ENCODE measurements around the gene RPS6KL1. TPM values are rescaled to one million over a fixed set of nuclear protein-coding genes. Genes with fewer than 3 reads are reported as not detected.

RPS6KL1 gene
- total RNA-seq, 1 donor from 2014 or later = 6.4 TPM

GRCh38 chr14:74936151-74936550 lies 13.1 kb upstream of the RPS6KL1 start:
- no peak overlapping the region for H3K27ac Mint-ChIP-seq
- H3K27me3 ChIP-seq = no peaks in the 10 kb centered on the region
- H3K27me3 Mint-ChIP-seq (ENCODE audit: insufficient read depth, low read depth) = no peaks in the 10 kb centered on the region
- no peaks in the 10 kb centered on the region for H3K36me3 ChIP-seq
- H3F3A ChIP-seq (ENCODE audit: low read depth) = no peaks in the 10 kb centered on the region
- no peaks in the 10 kb centered on the region for H3K9me3 Mint-ChIP-seq
- no peak overlapping the region for H3K4me3 ChIP-seq
- H3K27ac ChIP-seq = no peak overlapping the region
- H3K4me2 ChIP-seq = no peak overlapping the region
- no peak overlapping the region for H2AFZ ChIP-seq (replicated peaks)
- H3K4me3 Mint-ChIP-seq = no peak overlapping the region
- H3K79me2 ChIP-seq (ENCODE audit: low read depth) = no peaks in the 10 kb centered on the region
- H3K9ac ChIP-seq = no peak overlapping the region
- H3K36me3 Mint-ChIP-seq = no peaks in the 10 kb centered on the region
- TF ChIP-seq EZH2 (IDR thresholded peaks at IDR 0.05) = no peak
- TF ChIP-seq, protein P1, sequence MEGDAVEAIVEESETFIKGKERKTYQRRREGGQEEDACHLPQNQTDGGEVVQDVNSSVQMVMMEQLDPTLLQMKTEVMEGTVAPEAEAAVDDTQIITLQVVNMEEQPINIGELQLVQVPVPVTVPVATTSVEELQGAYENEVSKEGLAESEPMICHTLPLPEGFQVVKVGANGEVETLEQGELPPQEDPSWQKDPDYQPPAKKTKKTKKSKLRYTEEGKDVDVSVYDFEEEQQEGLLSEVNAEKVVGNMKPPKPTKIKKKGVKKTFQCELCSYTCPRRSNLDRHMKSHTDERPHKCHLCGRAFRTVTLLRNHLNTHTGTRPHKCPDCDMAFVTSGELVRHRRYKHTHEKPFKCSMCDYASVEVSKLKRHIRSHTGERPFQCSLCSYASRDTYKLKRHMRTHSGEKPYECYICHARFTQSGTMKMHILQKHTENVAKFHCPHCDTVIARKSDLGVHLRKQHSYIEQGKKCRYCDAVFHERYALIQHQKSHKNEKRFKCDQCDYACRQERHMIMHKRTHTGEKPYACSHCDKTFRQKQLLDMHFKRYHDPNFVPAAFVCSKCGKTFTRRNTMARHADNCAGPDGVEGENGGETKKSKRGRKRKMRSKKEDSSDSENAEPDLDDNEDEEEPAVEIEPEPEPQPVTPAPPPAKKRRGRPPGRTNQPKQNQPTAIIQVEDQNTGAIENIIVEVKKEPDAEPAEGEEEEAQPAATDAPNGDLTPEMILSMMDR (IDR thresholded peaks at IDR 0.05) = no peak
- no peak for TF ChIP-seq EZH2phosphoT487 (IDR thresholded peaks at IDR 0.05)
- no peaks in the 10 kb centered on the region for H3K9me3 ChIP-seq (ENCODE audit: low read depth)
- no peaks in the 10 kb centered on the region for H3K4me1 ChIP-seq
- no peaks in the 10 kb centered on the region for H3K4me1 Mint-ChIP-seq
- no peaks in the 10 kb centered on the region for H4K20me1 ChIP-seq (ENCODE audit: low read depth)
- DNase-seq (ENCODE audit: low spot score) = no peak

DNA sequence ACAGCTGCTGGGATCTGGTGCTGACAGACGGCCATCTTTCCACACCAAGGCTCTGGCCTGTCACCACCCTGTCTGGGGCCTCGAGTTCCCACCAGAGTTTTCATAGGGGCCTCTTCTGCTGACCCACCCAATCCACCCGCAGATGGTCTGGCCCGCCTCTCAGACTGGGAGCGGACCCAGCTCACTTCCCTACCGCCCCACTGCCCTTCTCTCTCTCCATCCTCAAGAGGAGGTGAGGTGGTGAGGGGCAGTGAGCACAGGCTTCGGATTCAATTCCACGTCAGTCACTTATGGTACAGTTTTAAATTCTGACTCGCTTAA lies 12.3 kb upstream of the RPS6KL1 start:
- Histone ChIP-seq H3K9me3 (ENCODE audit: low read depth) (no peaks in the 10 kb centered on the region), H3K79me2 (ENCODE audit: low read depth) (no peaks in the 10 kb centered on the region), H3K4me3 (no peak overlapping the region), H3K36me3 (no peaks in the 10 kb centered on the region), H3K4me1 (no peaks in the 10 kb centered on the region), H3K4me2 (no peak overlapping the region), H3F3A (ENCODE audit: low read depth) (no peaks in the 10 kb centered on the region), H2AFZ (replicated peaks) (no peak overlapping the region), H3K9ac (no peak overlapping the region), H4K20me1 (ENCODE audit: low read depth) (no peaks in the 10 kb centered on the region), H3K27ac (no peak overlapping the region), H3K27me3 (no peaks in the 10 kb centered on the region)
- Mint-ChIP-seq H3K4me3 (no peak overlapping the region), H3K36me3 (no peaks in the 10 kb centered on the region), H3K27me3 (ENCODE audit: insufficient read depth, low read depth) (no peaks in the 10 kb centered on the region), H3K27ac (no peak overlapping the region), H3K4me1 (no peaks in the 10 kb centered on the region), H3K9me3 (no peaks in the 10 kb centered on the region)
- DNase-seq (ENCODE audit: low spot score) = no peak
- TF ChIP-seq, protein P1 (IDR thresholded peaks at IDR 0.05) = no peak
- TF ChIP-seq EZH2 (IDR thresholded peaks at IDR 0.05) (no peak), EZH2phosphoT487 (IDR thresholded peaks at IDR 0.05) (no peak)

DNA sequence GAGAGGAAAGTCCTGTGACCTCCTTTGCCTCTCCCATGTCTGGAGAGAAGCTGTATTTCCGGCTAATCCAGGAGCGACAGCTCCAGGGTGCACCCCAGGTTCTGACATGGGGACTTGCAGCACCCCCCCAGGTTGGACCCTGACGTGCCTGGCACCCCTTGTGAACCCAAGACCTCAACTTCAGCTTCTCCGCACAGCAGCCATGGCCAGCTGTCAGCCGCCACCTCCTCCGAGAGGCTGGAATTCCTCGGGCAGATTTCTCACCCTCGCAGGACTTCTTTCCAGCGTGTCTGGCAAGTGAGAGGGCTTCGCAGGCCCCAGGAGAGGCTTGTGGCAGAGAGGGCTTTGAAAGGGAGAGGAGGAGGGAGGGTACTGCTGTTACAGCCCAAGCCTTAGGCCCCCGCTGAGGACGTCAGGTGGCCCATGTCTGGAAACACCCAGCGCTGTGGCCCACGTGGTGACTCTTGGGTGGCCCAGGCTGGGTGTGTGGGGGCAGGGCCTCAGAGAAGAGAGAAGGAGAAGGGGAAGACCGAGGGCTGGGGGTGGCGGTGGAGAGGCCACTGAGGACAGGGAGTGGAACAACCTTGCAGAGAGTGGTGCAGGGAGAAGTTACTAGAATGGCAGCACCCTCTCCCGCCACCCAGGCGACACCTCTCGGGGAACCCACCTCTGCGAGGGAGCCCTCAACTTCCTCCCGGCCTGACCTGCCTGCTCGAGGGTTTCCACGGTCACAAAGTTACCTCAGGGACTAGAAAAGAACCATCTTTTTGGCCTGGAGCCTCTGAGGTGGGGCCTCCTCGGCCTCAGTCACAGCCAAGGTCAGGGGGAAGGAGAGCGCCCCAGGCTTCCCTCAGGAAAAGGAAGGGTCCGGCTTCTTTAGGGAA lies 11.7 kb upstream of the RPS6KL1 start:
- no peaks in the 10 kb centered on the region for H3K27me3 Mint-ChIP-seq (ENCODE audit: insufficient read depth, low read depth)
- H3K27me3 ChIP-seq = no peaks in the 10 kb centered on the region
- no peak overlapping the region for H3K4me3 Mint-ChIP-seq
- no peak overlapping the region for H3K4me2 ChIP-seq
- H3K27ac Mint-ChIP-seq = no peak overlapping the region
- no peaks in the 10 kb centered on the region for H3F3A ChIP-seq (ENCODE audit: low read depth)
- no peaks in the 10 kb centered on the region for H3K36me3 ChIP-seq
- H2AFZ ChIP-seq (replicated peaks) = no peak overlapping the region
- H3K9me3 ChIP-seq (ENCODE audit: low read depth) = no peaks in the 10 kb centered on the region
- no peaks in the 10 kb centered on the region for H3K4me1 ChIP-seq
- no peak overlapping the region for H3K4me3 ChIP-seq
- H3K36me3 Mint-ChIP-seq = no peaks in the 10 kb centered on the region
- no peaks in the 10 kb centered on the region for H3K79me2 ChIP-seq (ENCODE audit: low read depth)
- no peaks in the 10 kb centered on the region for H3K9me3 Mint-ChIP-seq
- no peak overlapping the region for H3K27ac ChIP-seq
- TF ChIP-seq, protein P1 (IDR thresholded peaks at IDR 0.05) = no peak
- no peak for TF ChIP-seq EZH2 (IDR thresholded peaks at IDR 0.05)
- no peak for TF ChIP-seq EZH2phosphoT487 (IDR thresholded peaks at IDR 0.05)
- H3K4me1 Mint-ChIP-seq = no peaks in the 10 kb centered on the region
- H4K20me1 ChIP-seq (ENCODE audit: low read depth) = no peaks in the 10 kb centered on the region
- peak; percentile 32 for DNase-seq (ENCODE audit: low spot score)
- H3K9ac ChIP-seq = no peak overlapping the region

Data from neural progenitor cell (in vitro differentiated cells).